HuH-7 (cell line): ENCODE measurements around the gene MYOZ3.

Experiments used
- DNase-seq: peaks from one replicate; pipeline ENCODE4 v3.0.0; 2011; ENCODE audit warnings: low spot score

Gene MYOZ3

GRCh38 chr5:150703762-150704161 lies 42.7 kb downstream of the MYOZ3 start:
- no peak for DNase-seq

DNA sequence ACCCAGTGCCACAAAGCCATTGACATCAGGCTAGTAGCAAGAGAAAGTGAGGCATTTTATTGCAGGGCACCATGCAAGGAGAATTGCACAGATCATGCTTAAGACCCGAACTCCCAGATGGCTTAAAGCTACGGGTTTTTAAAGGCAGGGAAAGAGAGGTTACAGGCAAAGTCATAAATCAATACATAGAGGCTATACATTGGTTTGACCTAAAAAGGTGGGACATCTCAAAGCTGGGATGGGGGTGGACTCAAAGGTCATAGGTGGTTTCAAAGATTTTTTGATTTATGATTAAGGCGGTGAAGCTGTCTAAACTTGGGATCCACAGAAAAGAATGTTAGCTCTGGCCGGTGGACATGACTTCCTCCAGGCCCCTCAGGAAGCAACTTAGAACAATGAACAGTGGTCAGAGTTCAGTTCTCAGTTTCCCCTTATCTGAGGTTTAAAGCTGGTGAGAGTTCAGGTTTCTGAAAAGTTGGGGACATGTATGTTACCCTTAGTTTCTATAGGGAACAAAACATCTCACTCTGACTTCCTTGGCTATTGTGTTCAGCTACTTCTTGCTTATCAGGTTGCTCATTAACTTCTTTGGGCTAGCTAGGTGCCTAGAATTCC lies 45.8 kb downstream of the MYOZ3 start:
- DNase-seq, result no peak

DNA sequence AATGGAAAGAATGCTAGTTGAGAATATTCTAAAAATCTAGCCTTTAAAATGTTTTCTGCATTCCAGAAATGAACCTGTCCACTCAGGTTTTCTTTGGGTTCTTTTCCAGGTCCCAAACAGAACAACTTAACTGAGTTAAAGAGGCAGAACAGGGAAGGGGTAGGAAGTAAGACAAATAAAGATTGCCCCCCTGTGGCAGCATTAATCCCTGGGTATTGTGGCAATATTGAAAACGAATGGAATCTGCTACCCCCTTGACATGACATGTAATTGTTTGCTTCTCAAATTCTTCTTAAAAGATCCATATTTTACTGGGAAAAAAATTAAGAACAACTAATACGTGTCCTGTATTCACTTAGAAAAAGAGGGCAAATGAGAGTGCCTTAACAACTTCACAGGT lies 49.1 kb downstream of the MYOZ3 start:
- DNase-seq, result no peak

DNA sequence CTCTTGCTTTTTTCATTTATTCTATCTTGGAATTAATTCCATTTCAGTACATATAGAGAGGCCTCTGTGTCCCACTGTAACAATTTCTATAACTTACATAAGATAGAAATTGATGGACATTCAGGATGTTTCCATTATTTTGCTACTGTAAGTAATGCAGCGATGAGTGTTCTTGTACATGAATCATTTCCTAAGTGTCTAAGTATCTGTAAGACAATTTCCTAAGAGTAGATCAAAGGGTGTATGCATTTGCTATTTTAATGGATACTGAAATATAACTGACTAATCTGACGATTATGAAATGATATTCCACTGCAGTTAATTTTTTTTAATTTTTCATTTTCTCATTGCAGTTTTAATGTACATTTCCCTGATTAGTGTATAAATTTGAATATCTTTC lies 62.8 kb downstream of the MYOZ3 start:
- no peak for DNase-seq
